ENCODE results near the gene GPATCH2L. TPM values are rescaled to one million over a fixed set of nuclear protein-coding genes. Genes with fewer than 3 reads are reported as not detected.

Gene GPATCH2L
- polyA plus RNA-seq, 1 donor (not counting 4 experiments of a cell fraction or from before 2014, with no cell fraction given): 28.8 TPM

- H3K9ac ChIP-seq (ENCODE audit: control insufficient read depth, extremely low read depth, insufficient read depth, low read length): no peak overlapping the region
- H3K27ac ChIP-seq (ENCODE audit: control insufficient read depth, insufficient read depth, low read length): no peak overlapping the region
- H3K36me3 ChIP-seq (ENCODE audit: control insufficient read depth in 2 of 2, extremely low read depth in 1 of 2, insufficient read depth in 2 of 2, low read length in 2 of 2): no peaks in the 10 kb centered on the region
- H3K4me1 ChIP-seq (ENCODE audit: control insufficient read depth, extremely low read depth, insufficient read depth, low read length): no peaks in the 10 kb centered on the region
- no peaks in the 10 kb centered on the region for H3K9me1 ChIP-seq (ENCODE audit: control insufficient read depth, extremely low read depth, insufficient read depth, low read length)
- TF ChIP-seq EZH2 (IDR thresholded peaks at IDR 0.05; ENCODE audit: low read length) (no peak), CTCF (optimal IDR thresholded peaks at IDR 0.05 in 1 of 3, IDR thresholded peaks at IDR 0.05 in 1 of 3, conservative IDR thresholded peaks at IDR 0.05 in 1 of 3; ENCODE audit: extremely low read depth in 1 of 3, insufficient read depth in 2 of 3, low read length in 3 of 3) (no peak)
- H2AFZ ChIP-seq (ENCODE audit: control insufficient read depth, low read length): no peak overlapping the region
- H3K4me3 ChIP-seq (ENCODE audit: control insufficient read depth in 2 of 3, extremely low read depth in 1 of 3, insufficient read depth in 2 of 3, low read depth in 1 of 3, low read length in 3 of 3): no peak overlapping the region
- H3K27me3 ChIP-seq (ENCODE audit: control insufficient read depth, extremely low read depth, insufficient read depth, low read length): peaks cover 13% of the 10 kb centered on the region
- DNase-seq (ENCODE audit: low read depth, low spot score) (no peak), FAIRE-seq (no peak)
- H3K4me2 ChIP-seq (ENCODE audit: control insufficient read depth, extremely low read depth, insufficient read depth, low read depth, low read length): no peak overlapping the region
- no peaks in the 10 kb centered on the region for H3K9me3 ChIP-seq (ENCODE audit: control insufficient read depth, low read depth, low read length)
- dilution Hi-C loops (cut with MboI; ENCODE audit: extremely low pct_ligation_motif_present, low sequenced_read_pairs): no loop called here
- H3K79me2 ChIP-seq (ENCODE audit: control insufficient read depth, insufficient read depth, low read length): no peaks in the 10 kb centered on the region
- H4K20me1 ChIP-seq (ENCODE audit: control insufficient read depth, extremely low read depth, insufficient read depth, low read length): no peaks in the 10 kb centered on the region
Observed at GRCh38 chr14:76123426-76124225, 28.1 kb upstream of the GPATCH2L start.

GRCh38 chr14:76125511-76125910 lies 26.2 kb upstream of the GPATCH2L start:
- H3K4me2 ChIP-seq (ENCODE audit: control insufficient read depth, extremely low read depth, insufficient read depth, low read depth, low read length): no peak overlapping the region
- H3K79me2 ChIP-seq (ENCODE audit: control insufficient read depth, insufficient read depth, low read length): no peaks in the 10 kb centered on the region
- H3K9me3 ChIP-seq (ENCODE audit: control insufficient read depth, low read depth, low read length): no peaks in the 10 kb centered on the region
- TF ChIP-seq EZH2 (IDR thresholded peaks at IDR 0.05; ENCODE audit: low read length) (no peak), CTCF (optimal IDR thresholded peaks at IDR 0.05 in 1 of 3, IDR thresholded peaks at IDR 0.05 in 1 of 3, conservative IDR thresholded peaks at IDR 0.05 in 1 of 3; ENCODE audit: extremely low read depth in 1 of 3, insufficient read depth in 2 of 3, low read length in 3 of 3) (no peak)
- no peaks in the 10 kb centered on the region for H3K9me1 ChIP-seq (ENCODE audit: control insufficient read depth, extremely low read depth, insufficient read depth, low read length)
- DNase-seq (ENCODE audit: low read depth, low spot score): no peak
- no peak overlapping the region for H2AFZ ChIP-seq (ENCODE audit: control insufficient read depth, low read length)
- H3K4me3 ChIP-seq (ENCODE audit: control insufficient read depth in 2 of 3, extremely low read depth in 1 of 3, insufficient read depth in 2 of 3, low read depth in 1 of 3, low read length in 3 of 3): no peak overlapping the region
- no peak overlapping the region for H3K27ac ChIP-seq (ENCODE audit: control insufficient read depth, insufficient read depth, low read length)
- no peaks in the 10 kb centered on the region for H3K36me3 ChIP-seq (ENCODE audit: control insufficient read depth in 2 of 2, extremely low read depth in 1 of 2, insufficient read depth in 2 of 2, low read length in 2 of 2)
- no peak overlapping the region for H3K9ac ChIP-seq (ENCODE audit: control insufficient read depth, extremely low read depth, insufficient read depth, low read length)
- peaks cover 20% of the 10 kb centered on the region for H3K27me3 ChIP-seq (ENCODE audit: control insufficient read depth, extremely low read depth, insufficient read depth, low read length)
- dilution Hi-C loops (cut with MboI; ENCODE audit: extremely low pct_ligation_motif_present, low sequenced_read_pairs): no loop called here
- FAIRE-seq: no peak
- H3K4me1 ChIP-seq (ENCODE audit: control insufficient read depth, extremely low read depth, insufficient read depth, low read length): no peaks in the 10 kb centered on the region
- no peaks in the 10 kb centered on the region for H4K20me1 ChIP-seq (ENCODE audit: control insufficient read depth, extremely low read depth, insufficient read depth, low read length)
